CD4-positive, alpha-beta memory T cell (primary cell): ENCODE data around the gene TCP10L. TPM values are rescaled to one million over a fixed set of nuclear protein-coding genes. Genes with fewer than 3 reads are reported as not detected.
"Not testable (repeated sequence)": the region's sequence is repeated elsewhere in the genome, so short reads cannot be mapped to it uniquely, and the experiment has no call there.

Source experiments
- CTCF ChIA-PET: fragments of 350-600 bp; sonication (Branson Sonifier 250); formaldehyde crosslinking; loops from one replicate; lab custom pipeline; 2021; ENCODE audit warnings: inconsistent platforms; ENCODE audit not compliant: partially characterized antibody; lab: Charles Lee
- POLR2A ChIA-PET: fragments of 350-600 bp; sonication (Branson Sonifier 250); formaldehyde crosslinking; loops from one replicate; lab custom pipeline; 2021; ENCODE audit not compliant: partially characterized antibody; lab: Charles Lee
- DNase-seq, 5 donors: peaks; one replicate each; pipeline versions ENCODE4 v3.0.0 to v3.0.0-alpha.2; 2020 to 2022; ENCODE audit warnings: mixed read lengths in 1 of 5
- H3K27ac ChIP-seq: one replicate; pipeline ENCODE4 v1.7.0; 2013; ENCODE audit warnings: low read depth, low read length
- H3K27me3 ChIP-seq: 2 replicates; pipeline ENCODE4 v1.7.0; 2013; ENCODE audit warnings: mild to moderate bottlenecking, low read length, moderate library complexity; ENCODE audit not compliant: insufficient read depth
- H3K36me3 ChIP-seq: 2 replicates; pipeline ENCODE4 v1.7.0; 2013; ENCODE audit warnings: mild to moderate bottlenecking, low read length, moderate library complexity; ENCODE audit not compliant: insufficient read depth
- H3K4me1 ChIP-seq: 2 replicates; pipeline ENCODE4 v1.7.0; 2013; ENCODE audit warnings: mild to moderate bottlenecking, low read length, moderate library complexity; ENCODE audit not compliant: insufficient read depth
- H3K4me3 ChIP-seq, 2 donors: one replicate each; pipeline ENCODE4 v1.7.0; 2013; ENCODE audit warnings: low read length in 2 of 2, mild to moderate bottlenecking in 1 of 2
- H3K9me3 ChIP-seq, 2 donors: one replicate each; pipeline ENCODE4 v1.7.0; 2013; ENCODE audit warnings: low read length in 2 of 2, control low read depth in 1 of 2; ENCODE audit not compliant: control insufficient read depth in 1 of 2
- H3K27ac Mint-ChIP-seq, 7 donors: one replicate each; pipeline ENCODE4 v1.8.0; 2020 to 2021; ENCODE audit warnings: mixed read lengths in 7 of 7, mild to moderate bottlenecking in 6 of 7, inconsistent platforms in 3 of 7, moderate library complexity in 3 of 7
- H3K27me3 Mint-ChIP-seq, 2 donors: one replicate each; pipeline ENCODE4 v1.8.0; 2020 to 2021; ENCODE audit warnings: mixed read lengths in 2 of 2
- H3K36me3 Mint-ChIP-seq, 2 donors: one replicate each; pipeline ENCODE4 v1.8.0; 2020 to 2021; ENCODE audit warnings: mixed read lengths in 2 of 2, inconsistent platforms in 1 of 2, mild to moderate bottlenecking in 1 of 2
- H3K4me1 Mint-ChIP-seq, 4 donors: one replicate each; pipeline ENCODE4 v1.8.0; 2020 to 2021; ENCODE audit warnings: mixed read lengths in 4 of 4, mild to moderate bottlenecking in 1 of 4
- H3K4me3 Mint-ChIP-seq, 8 donors: one replicate each; pipeline ENCODE4 v1.8.0; 2020 to 2021; ENCODE audit warnings: mixed read lengths in 8 of 8, mild to moderate bottlenecking in 7 of 8, moderate library complexity in 6 of 8, inconsistent platforms in 3 of 8
- H3K9me3 Mint-ChIP-seq, 8 donors: one replicate each; pipeline ENCODE4 v1.8.0; 2020 to 2021; ENCODE audit warnings: mixed read lengths in 8 of 8, mild to moderate bottlenecking in 5 of 8, inconsistent platforms in 3 of 8, moderate library complexity in 1 of 8
- intact Hi-C: fragments of 100-400 bp; cut with micrococcal nuclease; formaldehyde crosslinking; loops from one replicate; pipeline ENCODE4 v1.15.1; 2023
- polyA plus RNA-seq, 2 donors: library from polyadenylated mRNA; unstranded; fragments of 300-500 nt; fragmentation: Illumina TruSeq; gene quantifications; one replicate each; pipeline ENCODE4 v1.2.3, GENCODE V29; 2021
- total RNA-seq, 2 experiments: library from RNA; stranded (reverse); gene quantifications; one replicate each; pipeline ENCODE4 v1.2.3, GENCODE V29; 2021

The TCP10L gene, protein sequence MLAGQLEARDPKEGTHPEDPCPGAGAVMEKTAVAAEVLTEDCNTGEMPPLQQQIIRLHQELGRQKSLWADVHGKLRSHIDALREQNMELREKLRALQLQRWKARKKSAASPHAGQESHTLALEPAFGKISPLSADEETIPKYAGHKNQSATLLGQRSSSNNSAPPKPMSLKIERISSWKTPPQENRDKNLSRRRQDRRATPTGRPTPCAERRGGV
- total RNA-seq (1 to 10 TPM in 1 of 2 experiments, under 1 TPM in 1; 0.55 to 1.0 TPM), polyA plus RNA-seq (under 1 TPM in 1 of 2 donors, not detected in 1; 0.10 TPM)

DNA sequence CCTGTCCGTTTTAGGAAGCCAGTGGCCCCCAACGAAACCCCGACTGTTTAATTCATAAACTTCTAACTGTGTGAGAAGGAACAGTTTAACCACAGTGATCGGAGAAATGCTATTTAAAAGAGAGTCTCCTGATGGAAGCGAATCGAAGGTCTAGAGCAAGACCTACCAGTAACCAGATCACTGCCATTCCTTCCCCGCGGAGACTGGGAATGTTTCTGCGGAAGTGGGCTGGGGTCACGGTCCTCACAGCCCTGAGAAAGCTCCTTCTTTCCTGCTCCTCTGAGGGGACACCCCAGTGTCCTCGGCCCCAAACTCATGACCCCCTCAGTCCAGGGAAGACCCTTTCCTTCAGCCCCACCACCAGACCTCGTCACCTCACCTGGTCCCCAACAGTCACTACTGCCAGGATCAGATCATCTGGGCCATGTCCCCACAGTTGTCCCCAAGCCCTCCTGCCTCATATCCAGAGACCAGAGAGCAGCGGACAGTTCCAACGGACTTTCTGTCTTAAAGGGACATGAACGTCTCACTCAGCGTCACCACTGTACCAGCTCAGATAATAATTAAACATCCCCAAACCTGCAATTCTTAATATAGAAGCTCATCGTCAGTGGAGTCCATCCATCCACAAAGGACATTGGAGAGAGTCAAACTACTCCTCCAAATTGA, at the start of gene TCP10L:
TSS of gene TCP10L (minus strand) at position 482 of the 669 bp plus-strand sequence. CDS start 1,219 bp downstream, outside the sequence.
- Mint-ChIP-seq H3K36me3 (peaks cover 0 to 3% of the 10 kb centered on the region in 2 donors), H3K9me3 (no peaks in the 10 kb centered on the region), H3K27ac (peak within 1 kb of the TSS in 2 of 7 donors; percentile 43 to 80), H3K27me3 (peaks cover 2 to 4% of the 10 kb centered on the region in 2 donors), H3K4me3 (peak within 1 kb of the TSS in 1 of 8 donors; percentile 9), H3K4me1 (peaks cover 0 to 4% (median under 1%) of the 10 kb centered on the region in 4 donors)
- DNase-seq, result no peak
- Histone ChIP-seq H3K9me3 (no peaks in the 10 kb centered on the region), H3K4me1 (no peaks in the 10 kb centered on the region), H3K27me3 (no peaks in the 10 kb centered on the region), H3K4me3 (no peak within 1 kb of the TSS), H3K36me3 (no peaks in the 10 kb centered on the region), H3K27ac (no peak within 1 kb of the TSS)
- ChIA-PET CTCF (interaction anchor here (1.0 to 1.5 kb wide), 2 partner anchors 13 to 182 kb away, joined by 3 read pairs; no protein-coding TSS in a partner anchor), POLR2A (no interaction called here)
- intact Hi-C loops, result no loop called here

DNA sequence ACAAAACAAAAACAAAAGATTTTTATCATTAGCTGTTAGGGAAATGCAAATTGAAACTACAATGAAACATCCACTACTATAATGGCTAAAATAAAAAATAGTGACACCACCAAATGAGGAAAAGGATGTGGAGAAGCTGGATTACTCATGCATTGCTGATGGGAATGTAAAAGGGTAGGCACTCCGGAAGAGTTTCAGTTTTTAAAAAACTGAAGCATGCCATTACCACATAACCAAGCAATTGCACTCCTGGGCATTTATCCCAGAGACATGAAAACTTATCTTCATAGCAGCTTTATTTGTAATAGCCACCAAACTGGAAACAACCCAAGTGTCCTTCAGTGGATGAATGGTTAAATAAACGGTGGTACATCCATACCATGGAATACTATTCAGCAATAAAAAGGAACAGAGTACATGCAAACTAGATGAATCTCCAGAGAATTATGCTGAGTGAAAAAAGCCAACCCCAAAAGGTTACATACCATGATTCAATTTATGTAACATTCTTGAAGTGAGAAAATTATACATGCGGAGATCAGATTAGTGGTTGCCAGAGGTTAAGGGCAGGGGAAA, 41.4 kb upstream of the TCP10L start:
- ChIA-PET CTCF (interaction anchor here (1.1 kb wide), 1 partner anchor 26 kb away, joined by 4 read pairs; no protein-coding TSS in a partner anchor), POLR2A (no interaction called here)
- no peak overlapping the region for H3K27ac ChIP-seq
- peaks cover 0 to 5% (median 4%) of the 10 kb centered on the region in 4 donors for H3K4me1 Mint-ChIP-seq
- H3K27me3 Mint-ChIP-seq, result peaks cover 0 to 11% of the 10 kb centered on the region in 2 donors
- H3K4me3 ChIP-seq, result no peak overlapping the region
- peaks cover 21 to 28% of the 10 kb centered on the region in 2 donors for H3K36me3 Mint-ChIP-seq
- DNase-seq, result no peak
- H3K4me3 Mint-ChIP-seq, result no peak overlapping the region
- intact Hi-C loops, result no loop called here
- peaks cover 0 to 4% (median 0%) of the 10 kb centered on the region in 8 donors for H3K9me3 Mint-ChIP-seq
- no peaks in the 10 kb centered on the region for H3K9me3 ChIP-seq
- H3K27ac Mint-ChIP-seq, result no peak overlapping the region
- H3K27me3 ChIP-seq, result no peaks in the 10 kb centered on the region
- peaks cover 20% of the 10 kb centered on the region for H3K36me3 ChIP-seq
- H3K4me1 ChIP-seq, result no peaks in the 10 kb centered on the region

DNA sequence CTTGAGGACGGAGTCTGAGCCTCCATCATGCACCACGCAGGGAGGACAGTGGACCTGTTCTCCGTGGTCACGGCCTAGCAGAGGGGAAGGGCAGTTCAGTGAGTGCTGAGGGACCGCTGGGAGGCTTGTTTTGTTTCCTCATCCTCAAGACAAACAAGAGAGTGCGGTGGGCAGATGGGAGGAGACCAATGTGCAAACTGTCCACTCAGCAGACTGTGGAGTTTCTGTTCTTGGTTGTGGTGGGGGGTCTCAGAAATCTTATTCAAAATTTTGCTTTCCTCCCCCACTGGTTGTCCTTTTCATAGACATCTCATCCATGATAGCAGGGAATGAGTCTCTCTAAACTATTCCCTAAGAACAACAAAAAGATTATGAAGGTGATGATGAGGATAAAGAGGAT, 32.9 kb upstream of the TCP10L start:
- H3K4me3 Mint-ChIP-seq, H3K27ac ChIP-seq, H3K36me3 Mint-ChIP-seq, DNase-seq, H3K27ac Mint-ChIP-seq, H3K4me1 ChIP-seq, H3K9me3 ChIP-seq, POLR2A ChIA-PET, intact Hi-C loops, H3K4me3 ChIP-seq, H3K27me3 ChIP-seq, H3K36me3 ChIP-seq, H3K4me1 Mint-ChIP-seq, CTCF ChIA-PET, H3K9me3 Mint-ChIP-seq: not testable (repeated sequence)
- H3K27me3 Mint-ChIP-seq, result peaks cover 11 to 18% of the 10 kb centered on the region in 2 donors

DNA sequence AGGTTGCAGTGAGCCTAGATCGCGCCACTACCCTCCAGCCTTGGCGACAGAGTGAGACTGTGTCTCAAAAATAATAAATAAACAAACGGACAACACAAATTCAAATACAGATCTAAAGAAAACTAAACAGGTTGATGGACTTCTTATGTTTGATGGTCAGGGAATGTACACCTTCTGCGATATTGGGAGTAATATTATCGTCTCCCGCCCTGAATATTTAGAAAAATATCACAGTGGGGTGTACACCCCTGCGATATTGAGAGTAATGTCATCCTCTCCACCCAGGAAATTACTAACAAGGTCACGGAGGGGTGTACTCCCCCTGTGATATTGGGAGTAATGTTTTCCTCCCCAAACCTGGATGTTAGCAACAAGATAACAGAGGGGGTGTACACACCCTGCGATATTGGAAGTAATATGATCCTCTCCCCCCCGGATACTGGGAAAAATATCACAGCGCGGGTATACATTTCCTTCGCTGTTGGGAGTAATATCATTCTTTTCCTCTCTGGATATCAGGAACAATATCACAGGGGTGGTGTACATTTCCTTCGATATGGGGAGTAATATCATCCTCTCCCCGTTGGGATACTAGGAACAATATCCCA, 28.2 kb upstream of the TCP10L start:
- Mint-ChIP-seq H3K36me3 (peaks cover 10 to 23% of the 10 kb centered on the region in 2 donors), H3K4me1 (peaks cover 8 to 32% (median 19%) of the 10 kb centered on the region in 4 donors), H3K27me3 (peaks cover 3% of the 10 kb centered on the region in 2 donors), H3K4me3 (peak overlapping the region; percentile 91 to 98 (median 96)), H3K9me3 (peaks cover 0 to 3% (median 0%) of the 10 kb centered on the region in 8 donors), H3K27ac (peak overlapping the region; percentile 98 to 99 (median 99))
- Histone ChIP-seq H3K9me3 (no peaks in the 10 kb centered on the region), H3K36me3 (peaks cover 6% of the 10 kb centered on the region), H3K4me3 (peak overlapping the region in 1 of 2 donors; percentile 95), H3K27ac (no peak overlapping the region), H3K4me1 (peaks cover 12% of the 10 kb centered on the region), H3K27me3 (no peaks in the 10 kb centered on the region)
- ChIA-PET POLR2A (interaction anchor here (1.7 to 3.2 kb wide), 7 partner anchors 44 to 929 kb away, joined by 8 to 32 read pairs (median 15); partner anchors contain the start of genes EVA1C, GART, PAXBP1 and SON), CTCF (interaction anchor here (1.0 to 5.7 kb wide), 2 partner anchors 13 to 158 kb away, joined by 7 to 48 read pairs; partner anchors contain the start of gene PAXBP1)
- peak in 1 of 5 donors; percentile 6 for DNase-seq
- intact Hi-C loops, result loop anchor here (2.0 to 5.0 kb wide), 2 partner anchors 45 to 336 kb away; partner anchors contain the start of gene MIS18A

DNA sequence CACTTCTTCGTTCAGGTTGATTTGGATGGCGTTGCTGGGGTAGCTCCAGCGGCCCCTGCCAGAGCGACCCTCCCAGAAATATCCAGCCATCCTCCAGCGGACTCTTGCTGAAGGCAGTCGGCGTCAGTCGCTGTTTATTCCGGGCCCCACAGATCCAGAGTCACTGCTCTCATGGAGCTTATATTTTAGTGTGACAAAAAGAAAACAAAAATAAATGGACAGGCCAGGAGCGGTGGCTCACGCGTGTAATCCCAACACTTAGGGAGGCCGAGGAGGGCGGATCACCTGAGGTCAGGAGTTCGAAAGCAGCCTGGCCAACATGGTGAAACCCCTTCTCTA, 27.6 kb upstream of the TCP10L start:
- DNase-seq, result no peak
- no peaks in the 10 kb centered on the region for H3K27me3 ChIP-seq
- no peaks in the 10 kb centered on the region for H3K9me3 ChIP-seq
- H3K27ac ChIP-seq, result peak overlapping the region; percentile 86
- H3K27ac Mint-ChIP-seq, result peak overlapping the region; percentile 98 to 99 (median 99)
- peaks cover 8 to 32% (median 19%) of the 10 kb centered on the region in 4 donors for H3K4me1 Mint-ChIP-seq
- H3K36me3 Mint-ChIP-seq, result peaks cover 10 to 24% of the 10 kb centered on the region in 2 donors
- CTCF ChIA-PET, result interaction anchor here (1.0 to 5.7 kb wide), 4 partner anchors 12 to 212 kb away, joined by 5 to 48 read pairs (median 6); partner anchors contain the start of gene PAXBP1
- H3K9me3 Mint-ChIP-seq, result peaks cover 0 to 3% (median 0%) of the 10 kb centered on the region in 8 donors
- POLR2A ChIA-PET, result interaction anchor here (0.8 to 3.2 kb wide), 10 partner anchors 12 to 930 kb away, joined by 3 to 32 read pairs (median 12); partner anchors contain the start of genes EVA1C, GART, MIS18A and PAXBP1
- H3K4me1 ChIP-seq, result peaks cover 12% of the 10 kb centered on the region
- H3K4me3 ChIP-seq, result peak overlapping the region; percentile 95 to 99
- intact Hi-C loops, result loop anchor here (1.0 to 5.0 kb wide), 8 partner anchors 44 to 1029 kb away; partner anchors contain the start of genes EVA1C, GART, ITSN1 and MIS18A
- H3K27me3 Mint-ChIP-seq, result peaks cover 1 to 2% of the 10 kb centered on the region in 2 donors
- peaks cover 9% of the 10 kb centered on the region for H3K36me3 ChIP-seq
- H3K4me3 Mint-ChIP-seq, result peak overlapping the region; percentile 91 to 98 (median 96)
